Measurements from ENCODE around the gene TBC1D7.

GRCh38 chr6:13339863-13340630 lies 11.7 kb upstream of the TBC1D7 start:
- TF ChIP-seq ZNF266 (tag by site-specific recombination; IDR thresholded peaks at IDR 0.05; ENCODE audit: low read depth) (no peak), CTCF (tag by site-specific recombination; IDR thresholded peaks at IDR 0.05) (no peak), ZNF626 (tag by site-specific recombination; IDR thresholded peaks at IDR 0.05) (no peak), ZNF777 (tag by site-specific recombination; IDR thresholded peaks at IDR 0.05; ENCODE audit: borderline replicate concordance) (no peak), REST (tag by site-specific recombination; IDR thresholded peaks at IDR 0.05) (no peak), ZNF530 (tag by site-specific recombination; IDR thresholded peaks at IDR 0.05; ENCODE audit: low read depth) (no peak), TCF7L2 (IDR thresholded peaks at IDR 0.05; ENCODE audit: borderline replicate concordance, low read depth, low read length) (no peak), RBAK (tag by site-specific recombination; IDR thresholded peaks at IDR 0.05) (no peak), ZNF132 (tag by site-specific recombination; IDR thresholded peaks at IDR 0.05; ENCODE audit: borderline replicate concordance) (no peak), ZBTB20 (tag by site-specific recombination; IDR thresholded peaks at IDR 0.05) (no peak)

Data from HEK293 (cell line).